GM10266 (cell line): ENCODE results near the gene ATRIP.

Experiments
- DNase-seq: peaks from one replicate; pipeline ENCODE4 v3.0.0; 2012; ENCODE audit errors: extremely low spot score
- TF ChIP-seq, protein P1 (sequence below): IDR thresholded peaks from 2 replicates; pipeline ENCODE4 v1.5.1; 2012; ENCODE audit warnings: mild to moderate bottlenecking, low read depth; ENCODE audit not compliant: control insufficient read depth, insufficient read depth; ENCODE audit errors: missing control alignments

ATRIP gene

DNA sequence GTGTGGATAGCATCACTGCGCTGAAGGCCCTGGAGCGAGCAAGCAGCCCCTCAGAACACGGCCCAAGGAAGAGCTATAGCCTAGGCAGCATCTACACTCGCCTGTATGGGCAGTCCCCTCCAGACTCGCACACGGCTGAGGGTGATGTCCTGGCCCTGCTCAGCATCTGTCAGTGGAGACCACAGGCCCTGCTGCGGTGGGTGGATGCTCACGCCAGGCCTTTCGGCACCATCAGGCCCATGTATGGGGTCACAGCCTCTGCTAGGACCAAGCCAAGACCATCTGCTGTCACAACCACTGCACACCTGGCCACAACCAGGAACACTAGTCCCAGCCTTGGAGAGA, 20.5 kb downstream of the ATRIP start:
- DNase-seq = no peak

DNA sequence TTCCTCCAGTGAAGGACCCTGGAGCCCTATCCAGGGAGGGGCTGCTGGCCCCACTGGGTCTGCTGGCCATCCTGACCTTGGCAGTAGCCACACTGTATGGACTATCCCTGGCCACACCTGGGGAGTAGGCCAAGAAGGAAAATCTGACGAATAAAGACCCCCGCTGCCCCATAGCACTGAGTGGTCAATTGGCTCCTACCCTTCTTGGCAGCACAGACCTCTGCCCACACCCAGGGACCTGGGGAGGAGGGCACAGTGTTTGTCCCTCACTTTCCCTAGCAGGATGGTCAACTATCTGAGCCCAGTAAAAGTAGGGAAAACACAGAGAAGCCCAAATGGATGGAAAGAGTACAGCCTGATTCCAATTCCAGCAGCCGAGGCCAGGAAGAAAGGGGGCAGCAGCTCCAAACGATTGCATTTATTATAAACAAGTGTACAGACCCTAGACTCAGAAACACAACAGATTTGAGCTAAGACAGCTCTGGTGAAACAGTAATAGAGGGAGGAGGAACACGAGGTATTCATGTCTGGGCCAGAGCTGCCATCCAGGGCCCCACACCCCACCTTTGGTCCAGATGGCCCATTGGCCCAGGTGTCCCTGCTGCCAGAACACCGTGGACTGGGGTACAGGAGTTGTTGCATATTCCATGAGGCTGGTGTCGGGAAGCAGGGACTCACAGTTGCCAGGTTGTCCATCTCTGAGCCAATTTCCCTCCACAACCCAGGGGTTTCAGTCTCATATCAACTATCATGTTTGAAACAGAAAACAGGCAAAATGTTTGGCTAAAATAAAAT, 21.1 kb downstream of the ATRIP start:
- DNase-seq = no peak
- TF ChIP-seq, protein P1, sequence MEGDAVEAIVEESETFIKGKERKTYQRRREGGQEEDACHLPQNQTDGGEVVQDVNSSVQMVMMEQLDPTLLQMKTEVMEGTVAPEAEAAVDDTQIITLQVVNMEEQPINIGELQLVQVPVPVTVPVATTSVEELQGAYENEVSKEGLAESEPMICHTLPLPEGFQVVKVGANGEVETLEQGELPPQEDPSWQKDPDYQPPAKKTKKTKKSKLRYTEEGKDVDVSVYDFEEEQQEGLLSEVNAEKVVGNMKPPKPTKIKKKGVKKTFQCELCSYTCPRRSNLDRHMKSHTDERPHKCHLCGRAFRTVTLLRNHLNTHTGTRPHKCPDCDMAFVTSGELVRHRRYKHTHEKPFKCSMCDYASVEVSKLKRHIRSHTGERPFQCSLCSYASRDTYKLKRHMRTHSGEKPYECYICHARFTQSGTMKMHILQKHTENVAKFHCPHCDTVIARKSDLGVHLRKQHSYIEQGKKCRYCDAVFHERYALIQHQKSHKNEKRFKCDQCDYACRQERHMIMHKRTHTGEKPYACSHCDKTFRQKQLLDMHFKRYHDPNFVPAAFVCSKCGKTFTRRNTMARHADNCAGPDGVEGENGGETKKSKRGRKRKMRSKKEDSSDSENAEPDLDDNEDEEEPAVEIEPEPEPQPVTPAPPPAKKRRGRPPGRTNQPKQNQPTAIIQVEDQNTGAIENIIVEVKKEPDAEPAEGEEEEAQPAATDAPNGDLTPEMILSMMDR = no peak

More for the DNA sequence above, 20.5 kb downstream of the ATRIP start:
- TF ChIP-seq, protein P1 = no peak

DNA sequence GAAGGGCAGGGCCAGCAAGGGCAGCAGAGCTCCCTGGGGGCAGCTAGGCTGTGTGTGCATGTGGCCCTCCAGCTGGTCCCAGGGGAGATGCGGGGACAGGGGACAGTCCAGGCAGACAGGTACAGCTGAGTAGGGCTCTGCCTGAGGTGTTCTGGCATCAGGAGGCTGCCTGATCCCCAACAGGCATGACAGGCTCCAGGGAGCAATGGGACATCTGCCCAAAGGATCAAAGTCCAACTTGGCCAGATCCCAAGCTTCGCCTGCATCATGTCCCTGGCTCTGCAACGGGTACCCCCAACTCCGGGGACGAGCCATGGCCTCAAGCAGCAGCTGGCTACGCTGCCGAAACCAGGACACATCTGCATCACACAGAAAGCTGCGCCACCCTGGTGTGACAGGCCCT, 21.8 kb downstream of the ATRIP start:
- no peak for DNase-seq

DNA sequence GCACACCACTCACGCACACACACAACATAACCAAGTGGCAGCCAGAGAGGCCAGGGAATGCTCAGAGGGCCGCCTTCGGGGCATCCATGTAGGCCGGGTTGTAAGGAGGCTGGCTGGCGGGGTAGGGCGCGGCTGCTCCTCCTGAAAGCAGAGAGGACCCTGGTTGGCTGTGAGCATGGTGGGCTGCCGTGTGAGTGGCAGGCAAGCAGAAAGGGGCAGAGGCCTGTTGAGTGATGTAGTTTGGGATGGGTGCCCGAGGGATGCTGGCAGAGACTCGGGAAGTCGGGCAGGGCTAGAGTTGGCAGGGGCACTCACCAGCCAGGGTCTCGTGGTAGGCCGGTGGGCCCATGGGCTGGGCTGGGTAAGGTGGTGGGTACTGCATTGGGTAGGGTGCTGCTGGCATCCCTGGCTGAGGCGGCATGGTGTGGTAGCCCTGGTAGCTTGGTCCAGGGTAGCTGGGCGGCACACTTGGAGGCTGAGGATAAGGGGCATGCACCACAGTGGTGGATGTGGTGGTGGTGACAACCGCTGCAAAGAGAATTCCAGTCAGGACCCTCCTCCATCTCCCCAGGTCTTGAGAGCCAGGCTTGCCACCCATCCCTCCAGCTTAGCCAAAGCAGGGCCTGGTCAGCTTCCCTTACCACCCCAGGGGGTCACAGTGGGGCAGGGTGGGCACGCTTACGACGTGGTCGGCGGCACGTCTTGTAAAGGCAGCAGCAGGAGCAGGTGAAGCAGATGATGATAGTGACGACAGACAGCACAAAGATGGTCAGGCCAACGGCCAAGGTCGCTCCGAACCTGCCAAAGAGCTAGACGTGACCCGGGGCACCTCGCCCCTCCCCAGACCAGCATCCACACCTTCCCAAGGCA, 22.7 kb downstream of the ATRIP start:
- no peak for DNase-seq
- TF ChIP-seq, protein P1 = no peak

More for the DNA sequence above, 21.8 kb downstream of the ATRIP start:
- TF ChIP-seq, protein P1 = no peak

DNA sequence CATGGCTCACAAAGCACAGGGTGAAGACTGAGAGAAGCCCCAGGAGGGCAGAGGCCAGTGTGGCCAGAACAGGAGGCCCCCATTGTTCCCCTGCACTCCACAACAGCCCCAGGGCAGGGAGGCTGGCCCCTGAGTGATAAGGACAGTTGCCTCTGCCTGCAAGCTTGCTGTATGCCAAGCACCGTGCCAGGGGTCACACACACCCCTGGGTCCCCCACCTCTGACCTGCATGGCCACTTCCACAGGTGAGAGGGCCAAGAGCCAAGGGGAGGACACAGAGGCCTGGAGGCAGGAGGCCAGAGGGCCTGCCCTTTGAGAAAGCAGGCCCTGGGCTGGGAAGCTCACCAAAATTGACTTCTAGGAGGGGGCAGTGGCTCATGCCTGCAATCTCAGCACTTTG, 23.7 kb downstream of the ATRIP start:
- TF ChIP-seq, protein P1 = no peak
- no peak for DNase-seq

DNA sequence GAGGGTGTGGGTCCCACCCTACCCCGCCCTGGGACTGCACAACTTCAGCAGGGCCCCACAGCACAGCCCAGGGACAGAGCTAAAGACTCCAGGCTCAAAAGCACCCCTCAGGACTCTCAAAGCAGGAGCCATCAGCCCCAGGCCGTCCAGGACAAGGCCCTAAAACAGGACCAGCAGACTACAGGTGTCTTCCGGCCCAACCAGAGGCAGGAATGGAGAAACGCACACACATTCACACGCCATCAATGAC, 26.1 kb downstream of the ATRIP start:
- TF ChIP-seq, protein P1 = no peak

More for the DNA sequence above, 26.1 kb downstream of the ATRIP start:
- DNase-seq = no peak
